ENCODE measurements around the gene RABL2B.

Gene RABL2B

DNA sequence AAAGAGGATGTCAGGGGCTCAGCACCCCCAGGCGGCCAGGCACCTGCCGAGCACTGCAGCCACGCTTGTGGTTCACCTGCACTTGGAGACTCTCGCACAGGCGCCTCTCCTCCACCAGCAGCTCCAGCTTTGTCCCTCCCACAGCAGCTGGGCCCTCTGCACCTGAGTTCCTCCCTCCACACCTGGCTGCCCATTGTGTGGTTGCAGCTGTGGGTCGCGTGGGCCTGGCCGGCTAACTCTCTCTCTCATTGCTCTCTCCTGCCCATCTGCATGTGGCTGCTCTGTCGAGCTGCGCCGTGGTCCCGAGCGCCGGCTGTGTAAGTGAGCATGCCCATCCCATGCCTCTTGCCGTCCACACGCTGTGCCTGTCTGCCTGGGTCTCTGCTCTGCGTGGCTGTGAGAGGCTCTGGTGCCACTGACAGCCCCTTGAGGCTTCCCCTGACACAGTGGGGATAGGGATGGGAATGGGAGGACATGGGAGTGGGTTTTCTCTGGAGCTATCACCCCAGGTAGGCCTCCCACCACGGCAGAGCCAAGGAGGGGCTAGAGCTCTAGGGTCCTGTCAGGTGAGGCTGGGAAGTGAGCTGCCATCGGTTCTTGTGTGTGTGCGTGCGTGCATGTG lies 53.9 kb downstream of the RABL2B start:
- Histone ChIP-seq H3K9me3 (ENCODE audit: control insufficient read depth in 2 of 2, low read length in 2 of 2) (no peaks in the 10 kb centered on the region), H3K4me3 (ENCODE audit: low read length in 2 of 2) (no peak overlapping the region), H3K27me3 (ENCODE audit: control insufficient read depth in 1 of 2, insufficient read depth in 2 of 2, low read length in 2 of 2) (peaks cover 2 to 15% of the 10 kb centered on the region in 2 donors), H3K4me1 (ENCODE audit: control insufficient read depth, insufficient read depth, low read length) (peaks cover 12% of the 10 kb centered on the region), H3K9ac (ENCODE audit: low read length in 2 of 2) (no peak overlapping the region), H3K27ac (ENCODE audit: low read length) (no peak overlapping the region), H3K36me3 (ENCODE audit: control insufficient read depth in 2 of 2, insufficient read depth in 2 of 2, low read length in 2 of 2) (peaks cover 0 to 3% of the 10 kb centered on the region in 2 donors)

DNA sequence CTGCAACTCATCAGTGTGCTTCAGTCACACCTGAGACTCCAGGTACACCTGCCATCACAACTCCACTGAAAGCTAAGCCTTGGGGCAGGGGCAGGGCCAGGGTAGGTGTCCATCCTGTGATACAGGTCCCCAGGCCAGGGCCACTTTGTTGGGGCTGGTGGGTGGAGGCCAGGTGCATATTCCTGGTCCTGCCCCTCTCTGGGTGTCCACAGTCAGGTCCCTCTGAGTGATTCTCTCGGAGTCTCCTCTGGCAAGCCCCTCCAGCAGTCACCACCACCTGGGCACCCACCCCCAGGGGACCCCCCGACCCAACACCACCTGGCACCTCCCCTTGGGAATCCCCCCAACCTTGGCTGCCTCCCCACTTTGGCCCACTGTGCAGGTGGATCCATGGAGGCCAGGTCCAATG lies 54.9 kb downstream of the RABL2B start:
- H3K36me3 ChIP-seq (ENCODE audit: control insufficient read depth in 2 of 2, insufficient read depth in 2 of 2, low read length in 2 of 2), result peaks cover 0 to 3% of the 10 kb centered on the region in 2 donors
- no peak overlapping the region for H3K9ac ChIP-seq (ENCODE audit: low read length in 2 of 2)
- peaks cover 2 to 15% of the 10 kb centered on the region in 2 donors for H3K27me3 ChIP-seq (ENCODE audit: control insufficient read depth in 1 of 2, insufficient read depth in 2 of 2, low read length in 2 of 2)
- H3K4me3 ChIP-seq (ENCODE audit: low read length in 2 of 2), result no peak overlapping the region
- peaks cover 8% of the 10 kb centered on the region for H3K4me1 ChIP-seq (ENCODE audit: control insufficient read depth, insufficient read depth, low read length)
- no peaks in the 10 kb centered on the region for H3K9me3 ChIP-seq (ENCODE audit: control insufficient read depth in 2 of 2, low read length in 2 of 2)
- H3K27ac ChIP-seq (ENCODE audit: low read length), result no peak overlapping the region

DNA sequence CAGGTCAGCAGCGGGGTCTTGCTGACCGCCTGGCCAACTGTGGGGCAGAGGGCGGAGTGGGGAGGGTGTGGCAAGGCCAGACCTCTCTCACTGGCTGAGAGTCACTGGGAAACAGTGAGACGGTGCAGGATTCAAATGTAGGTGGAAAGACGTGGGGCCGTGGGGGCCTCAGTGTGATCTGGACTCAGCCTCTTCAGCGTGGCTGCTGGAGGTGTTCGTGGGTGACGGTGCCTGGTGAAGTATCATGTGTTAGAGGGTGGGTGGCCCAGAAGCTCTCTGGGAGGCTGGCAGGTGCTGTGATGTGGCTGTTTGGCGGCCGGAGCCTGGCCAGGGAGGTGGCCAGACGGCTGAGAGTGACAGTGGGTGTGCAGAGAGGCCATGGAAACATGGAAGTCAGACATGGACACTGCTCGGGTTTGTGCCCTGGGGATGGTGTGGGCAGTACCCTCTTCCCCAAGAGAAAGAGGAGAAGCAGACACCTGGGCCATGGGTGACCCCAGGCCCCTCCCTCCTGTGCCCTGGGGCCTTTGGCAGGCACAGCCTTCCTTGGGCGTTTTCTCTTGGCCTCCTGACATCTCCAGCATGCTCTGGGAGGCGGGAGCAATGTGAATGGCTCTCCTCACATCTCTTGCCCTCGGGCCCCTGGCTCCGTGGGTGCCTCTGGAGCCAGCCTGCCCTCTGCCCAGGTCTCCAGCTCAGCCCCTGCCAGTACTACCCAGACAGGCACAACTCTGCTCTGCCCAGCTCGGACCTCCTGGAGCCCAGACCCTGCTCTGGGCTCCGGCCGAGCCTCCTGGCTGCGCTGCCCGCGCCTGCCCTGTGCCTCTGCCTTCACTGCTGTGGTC lies 55.5 kb downstream of the RABL2B start:
- Histone ChIP-seq H3K27me3 (ENCODE audit: control insufficient read depth in 1 of 2, insufficient read depth in 2 of 2, low read length in 2 of 2) (peaks cover 4 to 15% of the 10 kb centered on the region in 2 donors), H3K9ac (ENCODE audit: low read length in 2 of 2) (no peak overlapping the region), H3K36me3 (ENCODE audit: control insufficient read depth in 2 of 2, insufficient read depth in 2 of 2, low read length in 2 of 2) (peaks cover 0 to 3% of the 10 kb centered on the region in 2 donors)

DNA sequence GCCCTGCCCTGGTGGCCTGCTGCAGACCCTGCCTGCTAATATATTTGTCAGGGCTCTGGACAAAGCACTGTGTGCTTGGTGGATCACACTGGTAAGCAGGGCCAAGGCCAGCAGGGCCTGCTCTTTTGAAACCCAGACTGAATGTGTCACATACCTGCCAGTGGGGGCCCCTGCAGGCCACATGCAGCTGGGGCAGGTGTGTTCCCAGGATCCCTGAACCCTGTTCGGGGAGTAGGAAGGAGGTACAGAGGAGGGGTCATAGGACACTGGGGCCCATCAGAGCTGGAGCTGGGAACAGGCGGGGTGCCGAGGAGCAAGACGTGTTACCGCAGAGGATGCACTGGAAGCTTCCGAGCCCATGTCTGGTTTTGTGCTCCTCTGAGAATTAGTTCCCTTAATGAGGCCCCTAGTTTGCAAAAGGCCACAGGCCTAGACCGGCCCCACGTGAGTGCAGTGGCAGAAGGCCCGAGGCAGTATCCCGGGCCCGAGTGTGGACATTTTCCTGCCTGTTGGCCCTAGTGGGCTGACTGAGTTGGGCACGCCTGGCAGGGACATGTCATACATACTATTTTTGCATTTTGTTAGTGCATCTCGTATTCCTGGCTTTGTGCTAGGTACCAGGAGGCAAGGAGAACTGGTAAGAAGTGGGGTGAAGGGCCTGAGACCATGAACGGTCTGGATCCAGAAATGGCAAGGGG lies 56.6 kb downstream of the RABL2B start:
- peaks cover 0 to 3% of the 10 kb centered on the region in 2 donors for H3K36me3 ChIP-seq (ENCODE audit: control insufficient read depth in 2 of 2, insufficient read depth in 2 of 2, low read length in 2 of 2)
- H3K27ac ChIP-seq (ENCODE audit: low read length), result no peak overlapping the region
- H3K4me1 ChIP-seq (ENCODE audit: control insufficient read depth, insufficient read depth, low read length), result peaks cover under 1% of the 10 kb centered on the region

More for the DNA sequence above, 55.5 kb downstream of the RABL2B start:
- no peak overlapping the region for H3K4me3 ChIP-seq (ENCODE audit: low read length in 2 of 2)
- no peaks in the 10 kb centered on the region for H3K9me3 ChIP-seq (ENCODE audit: control insufficient read depth in 2 of 2, low read length in 2 of 2)
- peaks cover 6% of the 10 kb centered on the region for H3K4me1 ChIP-seq (ENCODE audit: control insufficient read depth, insufficient read depth, low read length)
- H3K27ac ChIP-seq (ENCODE audit: low read length), result no peak overlapping the region

DNA sequence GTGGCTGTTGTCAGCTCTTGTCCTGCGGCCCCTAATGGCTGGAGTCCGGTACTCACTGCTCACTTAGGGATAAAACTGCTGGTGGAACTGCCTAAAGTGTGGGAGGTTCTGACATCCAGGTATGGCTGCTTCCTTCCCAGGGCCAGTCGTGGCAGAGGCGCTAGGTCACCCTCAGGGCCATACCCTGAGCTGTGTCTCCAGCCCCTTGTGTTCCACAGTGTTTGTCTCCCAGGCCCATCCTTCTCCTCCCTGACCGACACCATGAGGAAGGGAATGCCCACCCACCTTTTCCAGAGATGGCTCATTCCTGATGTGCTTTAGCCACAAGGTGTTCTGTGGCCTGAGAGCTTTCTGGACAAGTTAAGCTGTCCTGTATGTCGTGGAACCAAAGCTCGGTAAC lies 57.8 kb downstream of the RABL2B start:
- Histone ChIP-seq H3K4me3 (ENCODE audit: low read length in 2 of 2) (no peak overlapping the region), H3K9ac (ENCODE audit: low read length in 2 of 2) (no peak overlapping the region), H3K9me3 (ENCODE audit: control insufficient read depth in 2 of 2, low read length in 2 of 2) (no peaks in the 10 kb centered on the region), H3K4me1 (ENCODE audit: control insufficient read depth, insufficient read depth, low read length) (no peaks in the 10 kb centered on the region), H3K27ac (ENCODE audit: low read length) (no peak overlapping the region), H3K36me3 (ENCODE audit: control insufficient read depth in 2 of 2, insufficient read depth in 2 of 2, low read length in 2 of 2) (peaks cover 0 to 3% of the 10 kb centered on the region in 2 donors), H3K27me3 (ENCODE audit: control insufficient read depth in 1 of 2, insufficient read depth in 2 of 2, low read length in 2 of 2) (peaks cover 9 to 23% of the 10 kb centered on the region in 2 donors)

More for the DNA sequence above, 56.6 kb downstream of the RABL2B start:
- no peak overlapping the region for H3K9ac ChIP-seq (ENCODE audit: low read length in 2 of 2)
- H3K9me3 ChIP-seq (ENCODE audit: control insufficient read depth in 2 of 2, low read length in 2 of 2), result no peaks in the 10 kb centered on the region
- peaks cover 6 to 16% of the 10 kb centered on the region in 2 donors for H3K27me3 ChIP-seq (ENCODE audit: control insufficient read depth in 1 of 2, insufficient read depth in 2 of 2, low read length in 2 of 2)
- H3K4me3 ChIP-seq (ENCODE audit: low read length in 2 of 2), result no peak overlapping the region

DNA sequence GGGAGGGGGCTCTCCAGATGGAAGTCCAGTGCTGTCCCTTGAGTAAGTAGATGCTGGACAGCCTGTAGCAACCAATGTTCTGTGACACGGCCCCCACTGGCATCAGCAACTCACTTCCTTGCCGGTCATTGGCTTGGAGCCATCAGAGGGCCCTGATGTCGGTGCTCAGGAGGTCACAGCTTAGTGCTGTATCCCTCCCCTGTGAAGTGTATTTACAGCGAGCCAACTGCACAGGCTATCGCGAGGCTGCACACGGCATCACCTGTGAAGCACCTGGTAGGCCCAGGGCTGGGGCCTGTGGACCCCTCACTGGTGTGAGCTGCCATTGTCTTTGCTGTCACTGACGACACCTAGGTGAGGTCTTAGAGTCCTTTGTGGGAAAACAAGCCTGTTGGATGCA lies 58.8 kb downstream of the RABL2B start:
- Histone ChIP-seq H3K36me3 (ENCODE audit: control insufficient read depth in 2 of 2, insufficient read depth in 2 of 2, low read length in 2 of 2) (peaks cover 0 to 3% of the 10 kb centered on the region in 2 donors), H3K9ac (ENCODE audit: low read length in 2 of 2) (no peak overlapping the region), H3K27ac (ENCODE audit: low read length) (no peak overlapping the region), H3K27me3 (ENCODE audit: control insufficient read depth in 1 of 2, insufficient read depth in 2 of 2, low read length in 2 of 2) (peaks cover 8 to 18% of the 10 kb centered on the region in 2 donors), H3K4me3 (ENCODE audit: low read length in 2 of 2) (no peak overlapping the region), H3K4me1 (ENCODE audit: control insufficient read depth, insufficient read depth, low read length) (no peaks in the 10 kb centered on the region), H3K9me3 (ENCODE audit: control insufficient read depth in 2 of 2, low read length in 2 of 2) (no peaks in the 10 kb centered on the region)

DNA sequence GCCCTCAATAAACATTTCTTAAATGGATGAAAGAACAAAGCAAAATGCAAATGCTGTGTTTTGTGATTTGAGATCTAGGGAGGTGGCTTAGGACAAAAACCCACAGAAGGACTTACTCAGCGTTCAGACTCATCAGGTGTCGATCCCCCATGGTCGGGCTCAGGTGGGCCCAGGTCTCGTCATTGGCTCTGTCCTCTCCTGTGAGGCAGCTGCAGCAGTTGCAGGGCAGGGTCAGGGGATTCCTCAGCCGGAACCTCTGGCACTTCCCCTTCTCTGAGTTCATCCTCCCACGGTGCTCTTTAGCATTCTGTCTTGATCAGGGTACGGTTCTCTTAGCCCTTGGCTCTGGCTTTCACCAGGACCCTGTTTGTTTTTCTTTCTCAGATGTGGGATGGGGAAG lies 59.4 kb downstream of the RABL2B start:
- Histone ChIP-seq H3K4me1 (ENCODE audit: control insufficient read depth, insufficient read depth, low read length) (no peaks in the 10 kb centered on the region), H3K36me3 (ENCODE audit: control insufficient read depth in 2 of 2, insufficient read depth in 2 of 2, low read length in 2 of 2) (peaks cover 0 to 3% of the 10 kb centered on the region in 2 donors), H3K27me3 (ENCODE audit: control insufficient read depth in 1 of 2, insufficient read depth in 2 of 2, low read length in 2 of 2) (peaks cover 8 to 23% of the 10 kb centered on the region in 2 donors), H3K9me3 (ENCODE audit: control insufficient read depth in 2 of 2, low read length in 2 of 2) (no peaks in the 10 kb centered on the region), H3K27ac (ENCODE audit: low read length) (no peak overlapping the region), H3K4me3 (ENCODE audit: low read length in 2 of 2) (no peak overlapping the region), H3K9ac (ENCODE audit: low read length in 2 of 2) (no peak overlapping the region)

DNA sequence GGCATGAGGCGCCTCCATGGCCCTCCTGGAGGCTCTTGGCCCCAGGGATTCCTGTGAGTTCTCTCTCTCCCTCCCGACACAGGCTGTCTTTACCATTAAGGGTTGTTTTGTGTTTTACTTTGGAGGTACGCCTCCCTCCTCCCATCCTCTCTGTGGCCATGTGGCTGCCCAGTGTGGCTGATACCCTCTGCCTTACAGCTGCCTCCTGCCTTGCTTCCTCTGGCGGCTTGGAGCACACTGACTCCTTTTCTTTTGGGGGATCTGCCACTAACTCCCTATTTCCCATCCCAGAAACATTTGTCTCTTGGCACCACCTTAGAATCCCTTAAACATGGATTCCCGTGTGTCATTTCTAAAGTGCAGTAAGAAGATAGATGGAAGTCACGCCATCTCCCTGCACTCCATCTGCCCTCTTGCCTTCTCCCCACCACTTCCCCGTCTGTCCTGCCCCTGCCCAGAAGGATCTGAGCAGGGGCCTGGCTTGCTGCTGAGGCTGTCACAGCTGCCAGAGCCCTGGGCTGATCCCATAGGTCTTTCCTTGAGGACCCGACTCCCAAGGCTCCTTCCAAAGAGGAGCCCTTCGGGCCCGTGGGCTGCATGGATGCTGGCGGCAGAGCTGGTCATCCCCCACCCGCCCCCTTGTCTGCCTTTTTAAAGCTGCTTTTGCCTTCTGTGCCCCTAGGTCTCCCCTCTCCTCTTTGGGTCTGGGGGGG lies 60.6 kb downstream of the RABL2B start:
- H3K27ac ChIP-seq (ENCODE audit: low read length), result no peak overlapping the region
- H3K4me3 ChIP-seq (ENCODE audit: low read length in 2 of 2), result no peak overlapping the region
- H3K9ac ChIP-seq (ENCODE audit: low read length in 2 of 2), result no peak overlapping the region
- peaks cover 8 to 24% of the 10 kb centered on the region in 2 donors for H3K27me3 ChIP-seq (ENCODE audit: control insufficient read depth in 1 of 2, insufficient read depth in 2 of 2, low read length in 2 of 2)
- H3K4me1 ChIP-seq (ENCODE audit: control insufficient read depth, insufficient read depth, low read length), result no peaks in the 10 kb centered on the region
- peaks cover 0 to 3% of the 10 kb centered on the region in 2 donors for H3K36me3 ChIP-seq (ENCODE audit: control insufficient read depth in 2 of 2, insufficient read depth in 2 of 2, low read length in 2 of 2)
- H3K9me3 ChIP-seq (ENCODE audit: control insufficient read depth in 2 of 2, low read length in 2 of 2), result no peaks in the 10 kb centered on the region

DNA sequence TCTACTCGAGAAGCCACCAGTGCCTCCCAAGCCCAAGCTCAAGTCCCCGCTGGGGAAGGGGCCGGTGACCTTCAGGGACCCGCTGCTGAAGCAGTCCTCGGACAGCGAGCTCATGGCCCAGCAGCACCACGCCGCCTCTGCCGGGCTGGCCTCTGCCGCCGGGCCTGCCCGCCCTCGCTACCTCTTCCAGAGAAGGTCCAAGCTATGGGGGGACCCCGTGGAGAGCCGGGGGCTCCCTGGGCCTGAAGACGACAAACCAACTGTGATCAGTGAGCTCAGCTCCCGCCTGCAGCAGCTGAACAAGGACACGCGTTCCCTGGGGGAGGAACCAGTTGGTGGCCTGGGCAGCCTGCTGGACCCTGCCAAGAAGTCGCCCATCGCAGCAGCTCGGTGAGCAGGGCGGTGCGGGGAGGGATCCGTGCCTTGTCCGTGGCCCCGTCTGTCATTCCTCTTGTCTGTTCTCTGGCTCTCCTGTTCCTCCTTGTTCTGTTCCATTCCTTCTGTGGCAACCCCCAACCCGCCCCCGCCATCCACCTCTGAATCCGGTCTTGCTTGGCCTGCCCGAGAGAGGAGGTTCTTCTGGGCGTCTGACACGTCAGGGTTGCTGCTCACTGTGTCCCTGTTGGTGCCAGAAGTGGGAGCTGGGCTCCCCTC lies 61.3 kb downstream of the RABL2B start:
- H3K4me1 ChIP-seq (ENCODE audit: control insufficient read depth, insufficient read depth, low read length), result no peaks in the 10 kb centered on the region
- H3K36me3 ChIP-seq (ENCODE audit: control insufficient read depth in 2 of 2, insufficient read depth in 2 of 2, low read length in 2 of 2), result peaks cover 0 to 3% of the 10 kb centered on the region in 2 donors
- no peak overlapping the region for H3K4me3 ChIP-seq (ENCODE audit: low read length in 2 of 2)
- H3K27me3 ChIP-seq (ENCODE audit: control insufficient read depth in 1 of 2, insufficient read depth in 2 of 2, low read length in 2 of 2), result peaks cover 8 to 24% of the 10 kb centered on the region in 2 donors
- no peak overlapping the region for H3K9ac ChIP-seq (ENCODE audit: low read length in 2 of 2)
- no peaks in the 10 kb centered on the region for H3K9me3 ChIP-seq (ENCODE audit: control insufficient read depth in 2 of 2, low read length in 2 of 2)
- H3K27ac ChIP-seq (ENCODE audit: low read length), result no peak overlapping the region

Measured in stomach smooth muscle (tissue), 2 donors.